GM21515 (cell line): Measurements from ENCODE around the gene IMPA2.
A peak's percentile ranks its signal among the peaks of the same experiment; 100 is the strongest.
"Not testable (repeated sequence)": the region's sequence is repeated elsewhere in the genome, so short reads cannot be mapped to it uniquely, and the experiment has no call there.

Experiments
- ATAC-seq: cut with Tn5 transposase; IDR thresholded peaks from one replicate; pipeline ENCODE4 v1.9.1; 2021; ENCODE audit not compliant: unreplicated experiment

Gene IMPA2

GRCh38 chr18:11960743-11961380, 20.4 kb upstream of the IMPA2 start:
- no peak for ATAC-seq

- no peak for ATAC-seq
Observed at GRCh38 chr18:11962597-11962996, 18.7 kb upstream of the IMPA2 start.

GRCh38 chr18:11963991-11964484, 17.3 kb upstream of the IMPA2 start:
- ATAC-seq: no peak

- no peak for ATAC-seq
Observed at GRCh38 chr18:11969904-11970835, 11.1 kb upstream of the IMPA2 start.

GRCh38 chr18:11970836-11971226, 10.5 kb upstream of the IMPA2 start:
- not testable (repeated sequence) for ATAC-seq

- ATAC-seq: no peak
Observed at GRCh38 chr18:11972371-11973174, 8.7 kb upstream of the IMPA2 start.

GRCh38 chr18:11974741-11975325, 6.5 kb upstream of the IMPA2 start:
- no peak for ATAC-seq

GRCh38 chr18:11975723-11976122, 5.6 kb upstream of the IMPA2 start:
- no peak for ATAC-seq

- ATAC-seq: no peak
Observed at GRCh38 chr18:11976315-11977152, 4.8 kb upstream of the IMPA2 start.

GRCh38 chr18:11977153-11977466, 4.2 kb upstream of the IMPA2 start:
- no peak for ATAC-seq

- no peak for ATAC-seq
Observed at GRCh38 chr18:11978956-11979355, 2.4 kb upstream of the IMPA2 start.

- ATAC-seq: no peak
Observed at GRCh38 chr18:11980163-11980493, 1.2 kb upstream of the IMPA2 start.

GRCh38 chr18:11980494-11981191, 664 bp upstream of the IMPA2 start:
- ATAC-seq: peak; percentile 89

- peak; percentile 26 for ATAC-seq
Observed at GRCh38 chr18:11981543-11982366, 448 bp downstream of the IMPA2 start.

- ATAC-seq: no peak
Observed at GRCh38 chr18:11982981-11983380, 1.7 kb downstream of the IMPA2 start.

- ATAC-seq: no peak
Observed at GRCh38 chr18:11983592-11983991, 2.3 kb downstream of the IMPA2 start.

- no peak for ATAC-seq
Observed at GRCh38 chr18:11984091-11984490, 2.8 kb downstream of the IMPA2 start.

- ATAC-seq: no peak
Observed at GRCh38 chr18:11985586-11985985, 4.3 kb downstream of the IMPA2 start.

- ATAC-seq: no peak
Observed at GRCh38 chr18:11986061-11986460, 4.8 kb downstream of the IMPA2 start.
